GM21526 (cell line): ENCODE results near the gene MRPL54.
"Not testable (repeated sequence)": the region's sequence is repeated elsewhere in the genome, so short reads cannot be mapped to it uniquely, and the experiment has no call there.

Source experiments
- ATAC-seq: cut with Tn5 transposase; IDR thresholded peaks from one replicate; pipeline ENCODE4 v1.9.1; 2021; ENCODE audit warnings: moderate library complexity; ENCODE audit not compliant: unreplicated experiment, low FRiP score

Gene MRPL54

GRCh38 chr19:3807131-3807480 is 44.6 kb downstream of the MRPL54 start:
- ATAC-seq, result no peak

GRCh38 chr19:3807574-3808354 is 45.3 kb downstream of the MRPL54 start:
- no peak for ATAC-seq

GRCh38 chr19:3808420-3809143 is 46.1 kb downstream of the MRPL54 start:
- no peak for ATAC-seq

GRCh38 chr19:3809881-3810707 is 47.6 kb downstream of the MRPL54 start:
- no peak for ATAC-seq

- no peak for ATAC-seq
Measured at GRCh38 chr19:3810708-3811355, 48.4 kb downstream of the MRPL54 start.

- ATAC-seq, result no peak
Measured at GRCh38 chr19:3813473-3814392, 51.3 kb downstream of the MRPL54 start.

- no peak for ATAC-seq
Measured at GRCh38 chr19:3814648-3815047, 52.2 kb downstream of the MRPL54 start.

GRCh38 chr19:3816148-3816547 is 53.7 kb downstream of the MRPL54 start:
- not testable (repeated sequence) for ATAC-seq

- no peak for ATAC-seq
Measured at GRCh38 chr19:3816566-3817218, 54.2 kb downstream of the MRPL54 start.
